Stimulated activated CD4-positive, alpha-beta T cell treated with anti-CD3 and anti-CD28 coated beads, TNF-alpha, amount 100 ng/mL, for 24 hours (primary cell): Measurements from ENCODE around the gene ZSCAN26.
"Not testable (repeated sequence)": the region's sequence is repeated elsewhere in the genome, so short reads cannot be mapped to it uniquely, and the experiment has no call there.

Source experiments
- DNase-seq, 3 experiments: peaks; one replicate each; pipeline ENCODE4 v3.0.0-alpha.2; 2020; ENCODE audit warnings: low read depth in 3 of 3

Gene ZSCAN26

GRCh38 chr6:28254121-28254519 is 12.8 kb upstream of the ZSCAN26 start:
- no peak for DNase-seq

- DNase-seq, result no peak
Observed at GRCh38 chr6:28257042-28257441, 9.9 kb upstream of the ZSCAN26 start.

- peak; percentile 26 to 60 (median 27) for DNase-seq
Observed at GRCh38 chr6:28258877-28259777, 7.8 kb upstream of the ZSCAN26 start, which contains the start of gene NKAPL. Gene NKAPL (plus strand): TSS chr6:28259297. CDS start chr6:28259372, 75 bp downstream.

GRCh38 chr6:28263922-28264321 is 3.0 kb upstream of the ZSCAN26 start:
- DNase-seq, result no peak

- no peak for DNase-seq
Observed at GRCh38 chr6:28264834-28265401, 2.0 kb upstream of the ZSCAN26 start.

- no peak for DNase-seq
Observed at GRCh38 chr6:28266563-28266961, 381 bp upstream of the ZSCAN26 start.

- no peak for DNase-seq
Observed at GRCh38 chr6:28267695-28268059, 734 bp downstream of the ZSCAN26 start.

- no peak for DNase-seq
Observed at GRCh38 chr6:28269492-28269891, 2.5 kb downstream of the ZSCAN26 start.

- no peak for DNase-seq
Observed at GRCh38 chr6:28274888-28275287, 7.9 kb downstream of the ZSCAN26 start.

- no peak for DNase-seq
Observed at GRCh38 chr6:28277746-28278145, 10.8 kb downstream of the ZSCAN26 start.

- no peak for DNase-seq
Observed at GRCh38 chr6:28280595-28281287, 13.8 kb downstream of the ZSCAN26 start.

GRCh38 chr6:28281288-28282064 is 14.5 kb downstream of the ZSCAN26 start, which contains the start of gene PGBD1:
Gene PGBD1 (plus strand): TSS chr6:28281572. CDS start chr6:28283814, 2,242 bp downstream.
- DNase-seq, result peak; percentile 19 to 62 (median 46)

GRCh38 chr6:28282926-28283325 is 16.0 kb downstream of the ZSCAN26 start:
- DNase-seq, result no peak

- no peak for DNase-seq
Observed at GRCh38 chr6:28291573-28291972, 24.6 kb downstream of the ZSCAN26 start.

- DNase-seq, result no peak
Observed at GRCh38 chr6:28295326-28295725, 28.4 kb downstream of the ZSCAN26 start.

- DNase-seq, result no peak
Observed at GRCh38 chr6:28296520-28297060, 29.6 kb downstream of the ZSCAN26 start.

- no peak for DNase-seq
Observed at GRCh38 chr6:28303570-28303969, 36.6 kb downstream of the ZSCAN26 start.

- not testable (repeated sequence) for DNase-seq
Observed at GRCh38 chr6:28306363-28306762, 39.4 kb downstream of the ZSCAN26 start.

GRCh38 chr6:28311139-28311823 is 44.3 kb downstream of the ZSCAN26 start:
- DNase-seq, result no peak

GRCh38 chr6:28312939-28313338 is 46.0 kb downstream of the ZSCAN26 start:
- DNase-seq, result no peak

GRCh38 chr6:28315628-28316027 is 48.7 kb downstream of the ZSCAN26 start:
- no peak for DNase-seq
